Ureter (tissue), 1 donor: Measurements from ENCODE around the gene KDM1A. TPM values are rescaled to one million over a fixed set of nuclear protein-coding genes. Genes with fewer than 3 reads are reported as not detected.

Experiments used
- total RNA-seq: library from RNA; stranded (reverse); gene quantifications from one replicate; pipeline ENCODE4 v1.2.4, GENCODE V29; 2023
- donor health status: DM: yes; HTN: yes; CAD: no.

KDM1A gene
- total RNA-seq, 1 donor from 2014 or later: 75.6 TPM

Other genes with a start within 250 kb of the KDM1A start
- not detected for gene LACTBL1, start 46.6 kb upstream of the KDM1A start, total RNA-seq
- gene TEX46, start 3.6 kb upstream of the KDM1A start, total RNA-seq: not detected
- 48.3 TPM for gene LUZP1, start 149.4 kb downstream of the KDM1A start, total RNA-seq
- 0.91 TPM for gene HTR1D, start 198.0 kb downstream of the KDM1A start, total RNA-seq